HG03135 (cell line): ENCODE data around the gene IL17REL.
"Not testable (repeated sequence)": the region's sequence is repeated elsewhere in the genome, so short reads cannot be mapped to it uniquely, and the experiment has no call there.

Source experiments
- ATAC-seq: cut with Tn5 transposase; IDR thresholded peaks from one replicate; pipeline ENCODE4 v1.9.1; 2021; ENCODE audit warnings: mild to moderate bottlenecking, moderate library complexity; ENCODE audit not compliant: unreplicated experiment

Gene IL17REL

DNA sequence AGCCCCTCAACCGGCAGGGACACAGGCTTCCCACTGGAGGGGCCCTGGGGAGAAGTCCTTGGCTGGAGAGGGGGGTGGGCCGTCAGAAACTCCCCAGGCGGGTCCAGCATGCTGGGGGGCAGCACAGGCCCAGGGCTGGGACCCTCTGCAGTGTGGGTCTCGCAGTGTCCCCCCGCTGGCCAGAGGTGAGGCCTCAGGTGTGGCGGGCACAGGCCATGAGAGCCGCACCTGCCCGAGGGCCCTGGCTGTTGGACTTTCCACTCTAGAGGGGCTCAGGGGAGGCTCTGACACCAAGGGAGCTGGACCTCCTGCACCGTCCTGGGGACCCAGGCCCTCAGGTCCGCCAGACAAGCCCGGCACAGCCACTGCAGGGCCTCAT is 62.7 kb downstream of the IL17REL start:
- no peak for ATAC-seq

DNA sequence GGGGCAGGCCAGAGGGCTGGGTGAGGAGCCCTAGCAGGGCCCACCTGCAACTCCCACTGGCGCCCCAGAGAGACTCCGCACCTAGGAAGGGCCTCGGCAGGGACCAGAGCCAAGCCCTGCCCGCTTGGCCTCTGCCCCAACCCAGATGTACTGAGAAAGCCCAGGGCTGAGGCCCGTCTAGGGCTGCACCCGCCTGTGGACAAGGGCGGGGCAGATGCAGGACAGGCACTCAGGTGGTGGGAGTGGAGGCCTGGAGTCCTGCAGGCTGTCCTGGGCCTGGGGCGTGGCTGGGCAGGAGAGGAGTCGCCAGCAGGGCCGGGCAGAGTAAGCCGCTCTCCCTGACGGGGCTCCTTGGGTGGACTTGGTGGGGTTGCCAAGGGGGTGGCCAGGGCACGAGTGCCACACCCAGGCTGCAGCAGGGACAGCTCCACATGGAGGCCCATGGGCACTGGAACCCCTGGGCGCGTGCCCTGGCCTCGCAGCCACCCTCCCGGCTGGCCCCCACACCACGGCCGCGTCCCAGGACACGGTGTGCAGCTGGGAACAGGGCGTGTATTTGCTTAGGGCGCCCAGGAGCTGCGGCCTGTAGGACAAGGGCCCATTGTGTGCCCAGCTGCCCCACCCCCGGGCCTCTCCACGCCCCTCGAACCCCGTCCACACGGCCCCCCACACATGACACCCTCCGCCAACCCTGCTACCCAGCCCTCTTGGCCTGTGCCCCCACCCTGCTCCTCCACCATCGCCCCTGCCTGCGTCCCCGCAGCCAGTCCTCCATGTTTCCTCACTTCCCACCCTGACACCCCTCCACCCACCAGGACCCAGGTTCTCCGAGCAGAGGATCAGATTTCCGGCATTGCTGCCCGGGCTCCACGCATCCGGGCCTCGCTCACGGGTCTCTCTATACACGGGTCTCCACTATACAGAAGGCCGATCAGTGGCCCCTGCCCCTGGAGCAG is 63.3 kb downstream of the IL17REL start:
- no peak for ATAC-seq

DNA sequence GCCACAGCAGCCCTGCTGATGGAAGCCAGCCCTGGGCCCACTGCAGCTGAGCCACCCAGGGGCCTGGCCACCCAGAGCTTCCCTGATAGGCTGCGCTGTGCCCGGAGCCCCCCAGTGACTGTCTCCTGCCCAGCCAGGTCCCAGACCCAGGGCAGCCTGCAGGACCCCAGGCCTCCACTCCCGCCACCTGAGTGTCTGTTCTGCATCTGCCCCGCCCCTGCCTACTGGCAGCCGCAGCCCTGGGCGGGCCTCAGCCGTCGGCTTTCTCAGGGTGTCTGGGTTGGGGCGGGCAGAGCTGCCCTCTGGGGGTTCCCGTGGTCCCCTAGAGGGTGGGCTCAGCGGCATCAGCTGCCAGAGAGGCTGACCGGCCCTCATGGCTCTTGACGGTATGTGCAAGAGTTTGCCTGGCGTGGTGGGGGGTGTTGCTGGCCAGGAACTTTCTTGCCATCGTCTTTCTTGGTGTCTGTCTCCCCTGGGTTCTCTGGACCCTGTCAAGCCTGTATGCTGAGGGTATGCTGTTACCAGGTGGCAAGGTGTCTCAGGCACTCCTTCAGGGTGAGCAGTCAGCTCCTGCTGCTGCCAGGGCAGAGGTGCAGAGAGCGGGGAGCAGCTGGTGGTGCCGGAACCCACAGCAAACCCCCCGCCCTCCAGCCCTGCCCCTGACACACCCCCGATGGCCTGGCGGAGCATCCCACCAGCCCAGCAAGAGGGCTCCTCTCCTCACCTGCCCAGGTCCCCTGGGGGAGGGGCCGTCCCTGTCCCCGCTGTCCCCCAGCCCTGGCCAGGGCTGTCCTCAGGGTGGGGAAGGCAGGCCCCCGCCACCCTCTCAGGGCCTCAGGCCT is 64.2 kb downstream of the IL17REL start:
- no peak for ATAC-seq

DNA sequence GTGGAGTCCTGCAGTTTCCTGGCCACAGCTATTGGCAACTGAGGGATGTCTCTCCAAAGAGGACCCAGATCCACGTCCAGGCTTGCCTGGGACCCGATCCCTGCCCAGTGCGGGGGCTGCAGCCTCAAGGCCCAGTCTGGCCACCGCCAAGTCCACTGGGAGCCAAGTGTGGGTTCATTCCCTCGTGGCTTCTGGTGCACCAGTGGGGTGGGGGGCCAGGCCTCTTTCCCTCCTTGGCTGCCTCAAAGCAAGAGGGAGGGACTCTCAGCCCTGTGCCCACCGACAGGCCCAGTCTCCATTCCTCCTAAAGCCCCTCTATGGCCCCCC is 65.3 kb downstream of the IL17REL start:
- no peak for ATAC-seq

DNA sequence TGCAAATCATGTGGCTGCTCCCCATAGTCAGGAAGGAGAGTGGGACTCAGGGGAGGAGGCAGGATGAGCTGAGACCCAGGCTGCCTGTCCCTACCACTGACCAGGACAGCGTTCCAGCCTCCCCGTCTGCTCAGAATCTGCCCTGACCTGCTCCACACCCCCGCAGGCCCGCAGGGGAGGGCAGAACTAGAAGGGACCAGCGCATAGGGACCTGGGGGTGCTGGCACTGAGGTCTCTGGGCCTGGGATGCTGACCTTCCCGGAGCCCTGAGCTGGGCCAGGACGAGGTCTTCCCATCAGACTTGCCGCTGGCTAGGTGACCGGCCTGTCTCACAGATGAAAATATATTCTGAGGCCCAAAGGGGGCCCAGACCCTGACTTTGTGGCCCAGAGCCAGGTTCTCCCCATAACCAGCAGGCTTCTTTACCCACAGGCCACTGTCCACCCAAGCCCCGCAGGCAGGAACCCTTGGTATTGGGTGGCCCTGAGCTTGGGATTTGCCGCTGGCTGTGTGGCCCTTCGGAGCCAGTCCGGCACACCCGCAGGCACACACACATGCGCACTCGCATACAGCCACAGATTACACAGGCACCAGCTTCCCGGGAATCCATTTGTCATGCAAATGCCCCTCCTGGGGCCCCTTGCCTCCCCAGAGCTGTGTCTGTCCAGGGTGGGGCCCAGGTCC is 65.8 kb downstream of the IL17REL start:
- ATAC-seq: no peak

DNA sequence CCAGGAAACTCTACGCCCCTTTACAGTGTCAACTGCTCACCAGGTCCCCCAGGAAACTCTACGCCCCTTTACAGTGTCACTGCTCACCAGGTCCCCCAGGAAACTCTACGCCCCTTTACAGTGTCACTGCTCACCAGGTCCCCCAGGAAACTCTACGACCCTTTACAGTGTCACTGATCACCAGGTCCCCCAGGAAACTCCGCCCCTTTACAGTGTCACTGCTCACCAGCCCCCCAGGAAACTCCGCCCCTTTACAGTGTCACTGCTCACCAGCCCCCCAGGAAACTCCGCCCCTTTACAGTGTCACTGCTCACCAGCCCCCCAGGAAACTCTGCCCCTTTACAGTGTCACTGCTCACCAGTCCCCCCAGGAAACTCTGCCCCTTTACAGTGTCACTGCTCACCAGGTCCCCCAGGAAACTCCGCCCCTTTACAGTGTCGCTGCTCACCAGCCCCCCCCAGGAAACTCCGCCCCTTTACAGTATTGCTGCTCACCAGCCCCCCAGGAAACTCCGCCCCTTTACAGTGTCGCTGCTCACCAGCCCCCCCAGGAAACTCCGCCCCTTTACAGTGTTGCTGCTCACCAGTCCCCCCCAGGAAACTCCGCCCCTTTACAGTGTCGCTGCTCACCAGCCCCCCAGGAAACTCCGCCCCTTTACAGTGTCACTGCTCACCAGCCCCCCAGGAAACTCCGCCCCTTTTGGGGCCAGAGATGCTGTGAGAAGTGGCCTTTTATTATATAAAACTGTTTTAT is 67.3 kb downstream of the IL17REL start:
- ATAC-seq: not testable (repeated sequence)
